SK-N-SH (cell line): ENCODE data around the gene PPP5C. TPM values are rescaled to one million over a fixed set of nuclear protein-coding genes. Genes with fewer than 3 reads are reported as not detected.

Experiments used
- CTCF ChIA-PET: fragments of 300-600, 350-600 bp; formaldehyde crosslinking; extraction: SDS; loops from one replicate; lab custom pipeline; 2021; lab: Yijun Ruan, JAX
- POLR2A ChIA-PET: fragments of 350-600 bp; sonication (Branson Sonifier 250); formaldehyde crosslinking; extraction: SDS; loops from one replicate; lab custom pipeline; 2020; ENCODE audit warnings: antibody characterized with exemption, inconsistent platforms; lab: Yijun Ruan, JAX
- DNase-seq: peaks from one replicate; pipeline ENCODE4 v3.0.0; 2012
- H2AFZ ChIP-seq: fragments of 200-600 bp; sonication (generic); 2 replicates; pipeline ENCODE4 v1.8.1; 2016; ENCODE audit warnings: antibody characterized with exemption, mild to moderate bottlenecking, low read depth
- H3F3A ChIP-seq: fragments of 200-600 bp; sonication (generic); replicated peaks from 2 replicates; pipeline ENCODE3; 2016; ENCODE audit warnings: antibody characterized with exemption, mild to moderate bottlenecking; ENCODE audit not compliant: insufficient read depth
- H3K27ac ChIP-seq, 2 experiments: fragments of 200-500 bp in 1 of 2; fragments of 200-600 bp in 1 of 2; sonication (Bioruptor generic) in 1 of 2; sonication (generic), shearing (Covaris generic) in 1 of 2; 2 replicates each; pipeline versions ENCODE4 v1.5.1 to v1.6.1; 2014 to 2016; ENCODE audit warnings: low read depth in 2 of 2, inconsistent platforms in 1 of 2, low read length in 1 of 2, mild to moderate bottlenecking in 1 of 2, mixed read lengths in 1 of 2
- H3K27me3 ChIP-seq: fragments of 200-600 bp; sonication (generic), shearing (Covaris generic); 2 replicates; pipeline ENCODE4 v1.6.1; 2016; ENCODE audit warnings: mixed run types; ENCODE audit not compliant: insufficient read depth
- H3K36me3 ChIP-seq, 2 experiments: fragments of 200-500 bp in 1 of 2; fragments of 200-600 bp in 1 of 2; sonication (Bioruptor generic) in 1 of 2; sonication (generic) in 1 of 2; replicated peaks in 1 of 2; 2 replicates each; pipeline versions ENCODE3 to v1.5.1; 2014 to 2016; ENCODE audit warnings: low read length in 1 of 2, mild to moderate bottlenecking in 1 of 2; ENCODE audit not compliant: insufficient read depth in 2 of 2, control insufficient read depth in 1 of 2
- H3K4me1 ChIP-seq, 2 experiments: fragments of 200-500 bp in 1 of 2; fragments of 200-600 bp in 1 of 2; sonication (Bioruptor generic) in 1 of 2; sonication (generic), shearing (Covaris generic) in 1 of 2; 2 replicates each; pipeline versions ENCODE4 v1.5.1 to v1.6.1; 2014 to 2016; ENCODE audit warnings: low read depth in 1 of 2, low read length in 1 of 2, mixed run types in 1 of 2; ENCODE audit not compliant: insufficient read depth in 2 of 2, control insufficient read depth in 1 of 2
- H3K4me2 ChIP-seq: fragments of 200-600 bp; sonication (generic), shearing (Covaris generic); 2 replicates; pipeline ENCODE4 v1.6.1; 2017; ENCODE audit warnings: mixed run types
- H3K4me3 ChIP-seq, 2 experiments: fragments of 200-500 bp in 1 of 2; fragments of 200-600 bp in 1 of 2; sonication (Bioruptor generic) in 1 of 2; sonication (generic), shearing (Covaris generic) in 1 of 2; 2 replicates each; pipeline versions ENCODE4 v1.5.1 to v1.8.1; 2014 to 2016; ENCODE audit warnings: low read depth in 2 of 2, inconsistent platforms in 1 of 2, low read length in 1 of 2, mild to moderate bottlenecking in 1 of 2, mixed read lengths in 1 of 2, moderate library complexity in 1 of 2
- H3K79me2 ChIP-seq: fragments of 200-600 bp; sonication (generic); 2 replicates; pipeline ENCODE4 v1.8.1; 2017; ENCODE audit warnings: mild to moderate bottlenecking; ENCODE audit not compliant: insufficient read depth
- H3K9ac ChIP-seq: fragments of 200-600 bp; sonication (generic); 2 replicates; pipeline ENCODE4 v1.6.1; 2017; ENCODE audit warnings: mixed run types
- H3K9me2 ChIP-seq: fragments of 200-600 bp; sonication (generic); 2 replicates; pipeline ENCODE4 v1.6.1; 2017; ENCODE audit warnings: mixed run types
- H3K9me3 ChIP-seq: fragments of 200-600 bp; sonication (generic); 2 replicates; pipeline ENCODE4 v1.6.1; 2017; ENCODE audit warnings: mixed run types, mild to moderate bottlenecking, moderate library complexity
- H4K20me1 ChIP-seq: fragments of 200-600 bp; sonication (generic); 2 replicates; pipeline ENCODE4 v1.6.1; 2017; ENCODE audit warnings: mild to moderate bottlenecking, mixed run types; ENCODE audit not compliant: insufficient read depth
- FOSL2 ChIP-seq: IDR thresholded peaks from 2 replicates; pipeline ENCODE4 v1.4.0; 2012; ENCODE audit warnings: low read depth, mild to moderate bottlenecking, moderate library complexity, borderline replicate concordance
- FOXM1 ChIP-seq: IDR thresholded peaks from 2 replicates; pipeline ENCODE4 v1.4.0; 2012; ENCODE audit warnings: low read depth, mild to moderate bottlenecking
- JUND ChIP-seq: IDR thresholded peaks from 2 replicates; pipeline ENCODE4 v1.4.0; 2012
- NRF1 ChIP-seq: IDR thresholded peaks from 2 replicates; pipeline ENCODE4 v1.6.1; 2012; ENCODE audit warnings: low read depth, mild to moderate bottlenecking, low read length
- PBX3 ChIP-seq: IDR thresholded peaks from 2 replicates; pipeline ENCODE4; 2012
- POLR2AphosphoS5 ChIP-seq: IDR thresholded peaks from 2 replicates; pipeline ENCODE4 v1.6.1; 2012; ENCODE audit warnings: low read depth, low read length
- RCOR1 ChIP-seq: fragments of 150-350 bp; IDR thresholded peaks from 2 replicates; pipeline ENCODE4 v1.6.1; 2017; ENCODE audit warnings: antibody characterized with exemption, low read length
- REST ChIP-seq: IDR thresholded peaks from 2 replicates; pipeline ENCODE4 v1.6.1; 2012; ENCODE audit warnings: mild to moderate bottlenecking, low read depth, low read length, moderate library complexity
- RXRA ChIP-seq: IDR thresholded peaks from 2 replicates; pipeline ENCODE4 v1.4.0; 2012; ENCODE audit warnings: low read depth, mild to moderate bottlenecking, borderline replicate concordance
- SMC3 ChIP-seq: IDR thresholded peaks from 2 replicates; pipeline ENCODE4 v1.6.1; 2012; ENCODE audit warnings: low read depth, low read length, improper control_type of control experiment
- TAF1 ChIP-seq: IDR thresholded peaks from 2 replicates; pipeline ENCODE4 v1.6.1; 2012; ENCODE audit warnings: low read depth, mild to moderate bottlenecking, low read length, moderate library complexity, borderline replicate concordance
- TEAD4 ChIP-seq: IDR thresholded peaks from 2 replicates; pipeline ENCODE4 v1.4.0; 2012; ENCODE audit warnings: mild to moderate bottlenecking, borderline replicate concordance; ENCODE audit not compliant: insufficient read depth
- YY1 ChIP-seq: IDR thresholded peaks from 2 replicates; pipeline ENCODE4 v1.4.0; 2012; ENCODE audit warnings: low read depth, mild to moderate bottlenecking
- WGBS: methylation state at CpG from one replicate; pipeline ENCODE4 v1.1.6; 2017; ENCODE audit warnings: low lambda C conversion rate; 5-methylcytosine and 5-hydroxymethylcytosine counted together
- polyA plus RNA-seq, 3 experiments: library from polyadenylated mRNA; depleted of rRNA; stranded (reverse); fragments of >200 nt; gene quantifications; 2 replicates each; pipeline ENCODE4 v1.2.3, GENCODE V29; 2012
- TF ChIP-seq, protein P1 (sequence below): IDR thresholded peaks from 2 replicates; pipeline ENCODE4 v1.4.0; 2012; ENCODE audit warnings: low read depth, borderline replicate concordance

Gene PPP5C
- polyA plus RNA-seq, 1 of the 3 experiments (the other 2 are of a cell fraction), result 162 TPM

GRCh38 chr19:46392252-46392801, 45.4 kb downstream of the PPP5C start:
- no peak overlapping the region for H3K4me2 ChIP-seq
- no peaks in the 10 kb centered on the region for H3K79me2 ChIP-seq
- H3K9ac ChIP-seq, result no peak overlapping the region
- H3K9me3 ChIP-seq, result no peaks in the 10 kb centered on the region
- no peaks in the 10 kb centered on the region for H3K9me2 ChIP-seq
- H3K36me3 ChIP-seq, result peaks cover 24 to 35% of the 10 kb centered on the region in 2 experiments
- no peaks in the 10 kb centered on the region for H4K20me1 ChIP-seq
- ChIA-PET CTCF (interaction anchor here (0.6 to 2.6 kb wide), 7 partner anchors 10 to 322 kb away, joined by 3 to 9 read pairs (median 4); no protein-coding TSS in a partner anchor), POLR2A (interaction anchor here (1.2 kb wide), 1 partner anchor 9 kb away, joined by 3 read pairs; no protein-coding TSS in a partner anchor)
- no peak overlapping the region for H3K27ac ChIP-seq
- TF ChIP-seq SMC3 (no peak), REST (no peak), POLR2AphosphoS5 (no peak), YY1 (no peak), FOXM1 (no peak), TAF1 (no peak), NRF1 (no peak), PBX3 (no peak), TEAD4 (no peak), RCOR1 (no peak), RXRA (no peak), JUND (no peak), FOSL2 (no peak)
- TF ChIP-seq, protein P1, sequence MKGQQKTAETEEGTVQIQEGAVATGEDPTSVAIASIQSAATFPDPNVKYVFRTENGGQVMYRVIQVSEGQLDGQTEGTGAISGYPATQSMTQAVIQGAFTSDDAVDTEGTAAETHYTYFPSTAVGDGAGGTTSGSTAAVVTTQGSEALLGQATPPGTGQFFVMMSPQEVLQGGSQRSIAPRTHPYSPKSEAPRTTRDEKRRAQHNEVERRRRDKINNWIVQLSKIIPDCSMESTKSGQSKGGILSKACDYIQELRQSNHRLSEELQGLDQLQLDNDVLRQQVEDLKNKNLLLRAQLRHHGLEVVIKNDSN, result no peak
- DNase-seq, result no peak
- no peak overlapping the region for H3K4me3 ChIP-seq
- H3K4me1 ChIP-seq, result no peaks in the 10 kb centered on the region
- WGBS, result 92% methylated on average over 17 of the region's 21 CpGs
- no peaks in the 10 kb centered on the region for H3K27me3 ChIP-seq
- H2AFZ ChIP-seq, result no peak overlapping the region
- H3F3A ChIP-seq, result peaks cover 3% of the 10 kb centered on the region
